ENCODE measurements around the gene ST3GAL3. TPM values are rescaled to one million over a fixed set of nuclear protein-coding genes. Genes with fewer than 3 reads are reported as not detected.

The ST3GAL3 gene
- total and polyA plus RNA-seq, 3 donors from 2014 or later: 42.9 to 62.0 (median 50.7) TPM

DNA sequence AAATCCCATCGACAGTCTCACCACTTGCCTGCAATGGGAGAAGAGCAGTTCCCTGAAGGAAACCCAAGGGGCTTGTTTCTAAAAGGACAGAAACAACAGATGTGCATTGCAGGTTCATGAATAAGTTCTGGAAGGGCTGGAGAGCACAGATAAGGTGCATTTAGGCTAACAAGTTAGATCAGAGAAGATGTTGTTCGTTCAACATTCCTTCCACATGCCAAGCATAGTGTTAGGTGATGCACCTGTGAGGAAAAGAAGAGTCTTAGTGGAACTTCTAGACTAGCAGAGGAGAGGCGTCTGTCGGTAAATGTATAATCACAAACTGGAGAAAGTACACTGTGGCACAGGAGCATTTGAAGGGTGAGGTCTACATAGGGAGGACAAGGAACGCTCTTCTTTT lies 98.0 kb downstream of the ST3GAL3 start:
- intact Hi-C loops (cut with DNase I; ENCODE audit: low total_unique reads): no loop called here
- Histone ChIP-seq H3K36me3 (ENCODE audit: low read depth, missing control alignments) (no peaks in the 10 kb centered on the region), H3K4me1 (no peaks in the 10 kb centered on the region), H3K4me3 (no peak overlapping the region), H3K27me3 (no peaks in the 10 kb centered on the region), H3K9me3 (no peaks in the 10 kb centered on the region), H3K27ac (no peak overlapping the region)
- 93 to 94% methylated on average over 5 of the region's 5 CpGs for WGBS, 2 donors
- DNase-seq: no peak
- TF ChIP-seq POLR2A (IDR thresholded peaks at IDR 0.05) (no peak), CTCF (IDR thresholded peaks at IDR 0.05) (no peak)

DNA sequence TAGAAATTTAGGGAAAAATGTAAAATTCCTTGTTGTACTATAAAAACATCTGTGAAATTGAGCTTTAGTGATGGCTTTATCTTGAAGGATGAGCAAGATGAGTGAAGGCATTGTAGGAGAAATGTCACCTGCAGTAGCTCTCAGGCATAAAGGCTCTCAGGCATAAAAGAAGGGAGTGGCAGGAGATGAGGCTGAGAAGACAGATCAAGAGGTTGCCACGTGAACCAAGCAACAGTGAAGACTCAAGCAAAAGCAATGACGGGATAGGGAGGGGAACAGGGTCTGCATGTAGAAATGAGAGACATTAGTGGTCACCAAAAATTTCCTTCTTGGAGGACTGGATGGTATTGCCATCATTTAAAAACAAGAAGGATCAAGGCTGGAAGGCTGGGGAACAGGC lies 98.8 kb downstream of the ST3GAL3 start:
- Histone ChIP-seq H3K27ac (no peak overlapping the region), H3K9me3 (no peaks in the 10 kb centered on the region), H3K4me1 (no peaks in the 10 kb centered on the region), H3K27me3 (no peaks in the 10 kb centered on the region), H3K36me3 (ENCODE audit: low read depth, missing control alignments) (no peaks in the 10 kb centered on the region), H3K4me3 (no peak overlapping the region)
- no peak for TF ChIP-seq POLR2A (IDR thresholded peaks at IDR 0.05)
- TF ChIP-seq CTCF (IDR thresholded peaks at IDR 0.05): no peak
- WGBS, 2 donors: 94 to 99% methylated on average over 2 of the region's 2 CpGs
- DNase-seq: no peak
- intact Hi-C loops (cut with DNase I; ENCODE audit: low total_unique reads): no loop called here

GRCh38 chr1:43809097-43809673 lies 101.8 kb downstream of the ST3GAL3 start:
- TF ChIP-seq POLR2A (IDR thresholded peaks at IDR 0.05) (no peak), CTCF (IDR thresholded peaks at IDR 0.05) (no peak)
- no peaks in the 10 kb centered on the region for H3K9me3 ChIP-seq
- H3K27me3 ChIP-seq: no peaks in the 10 kb centered on the region
- intact Hi-C loops (cut with DNase I; ENCODE audit: low total_unique reads): no loop called here
- WGBS, 2 donors: 95 to 97% methylated on average over 2 of the region's 2 CpGs
- H3K36me3 ChIP-seq (ENCODE audit: low read depth, missing control alignments): no peaks in the 10 kb centered on the region
- no peak overlapping the region for H3K4me3 ChIP-seq
- DNase-seq: no peak
- H3K27ac ChIP-seq: no peak overlapping the region
- no peaks in the 10 kb centered on the region for H3K4me1 ChIP-seq

DNA sequence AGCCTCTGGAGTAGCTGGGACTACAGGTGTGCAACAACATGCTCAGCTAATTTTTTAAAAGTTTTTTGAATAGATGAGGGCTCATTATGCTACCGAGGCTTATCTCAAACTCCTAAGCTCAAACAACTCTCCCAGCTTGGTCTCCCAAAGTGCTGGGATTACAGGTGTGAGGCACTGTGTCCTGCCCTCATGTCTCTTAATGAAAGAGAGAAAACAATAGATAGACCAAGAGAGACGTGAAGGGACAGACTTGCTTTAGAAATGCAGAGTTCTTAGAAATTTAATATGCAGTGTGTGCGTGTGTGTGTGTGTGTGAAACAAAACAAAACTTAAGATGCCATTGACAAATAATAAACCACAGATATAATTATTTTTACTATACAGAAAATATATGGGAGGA lies 105.2 kb downstream of the ST3GAL3 start:
- no peaks in the 10 kb centered on the region for H3K9me3 ChIP-seq
- no peaks in the 10 kb centered on the region for H3K27me3 ChIP-seq
- intact Hi-C loops (cut with DNase I; ENCODE audit: low total_unique reads): no loop called here
- H3K4me1 ChIP-seq: no peaks in the 10 kb centered on the region
- H3K36me3 ChIP-seq (ENCODE audit: low read depth, missing control alignments): no peaks in the 10 kb centered on the region
- TF ChIP-seq POLR2A (IDR thresholded peaks at IDR 0.05): no peak
- no peak for TF ChIP-seq CTCF (IDR thresholded peaks at IDR 0.05)
- 69 to 91% methylated on average over 3 of the region's 3 CpGs for WGBS, 2 donors
- H3K27ac ChIP-seq: no peak overlapping the region
- no peak overlapping the region for H3K4me3 ChIP-seq
- DNase-seq: no peak

DNA sequence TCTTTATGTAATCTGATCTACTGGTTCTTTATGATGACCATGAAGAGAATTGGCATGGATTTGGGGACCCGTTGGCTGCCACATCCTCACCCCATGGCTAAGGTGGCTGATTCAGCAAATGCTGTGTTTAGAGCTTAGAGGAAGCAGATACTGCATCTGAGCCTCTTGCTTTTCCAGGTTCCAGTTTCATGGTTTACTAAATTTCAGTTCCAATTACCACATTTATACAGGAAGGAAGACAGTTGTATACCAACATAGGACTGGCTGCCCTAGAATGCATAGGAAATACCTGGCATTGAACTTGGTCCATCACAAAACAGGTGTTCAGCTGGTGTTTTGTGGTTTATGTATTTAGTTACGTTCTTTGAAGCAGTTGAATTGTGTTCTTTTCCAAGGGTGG lies 107.1 kb downstream of the ST3GAL3 start:
- no peak for TF ChIP-seq CTCF (IDR thresholded peaks at IDR 0.05)
- no peak for TF ChIP-seq POLR2A (IDR thresholded peaks at IDR 0.05)
- no peak for DNase-seq
- no peaks in the 10 kb centered on the region for H3K4me1 ChIP-seq
- no peak overlapping the region for H3K27ac ChIP-seq
- H3K9me3 ChIP-seq: no peaks in the 10 kb centered on the region
- no peaks in the 10 kb centered on the region for H3K27me3 ChIP-seq
- intact Hi-C loops (cut with DNase I; ENCODE audit: low total_unique reads): no loop called here
- H3K4me3 ChIP-seq: no peak overlapping the region
- H3K36me3 ChIP-seq (ENCODE audit: low read depth, missing control alignments): no peaks in the 10 kb centered on the region
- 82 to 91% methylated on average over 2 of the region's 2 CpGs for WGBS, 2 donors

All from testis (tissue), 3 donors.